LNCaP clone FGC (cell line): Measurements from ENCODE around the gene TMEM167A.

Experiments
- DNase-seq: peaks from one replicate; pipeline ENCODE4 v3.0.0-alpha.2; 2011; ENCODE audit warnings: low read depth
- H3K4me3 ChIP-seq: 2 replicates; pipeline ENCODE4 v1.5.1; 2011; ENCODE audit warnings: mild to moderate bottlenecking, low read depth, low read length, control low read depth
- TF ChIP-seq, protein P1 (sequence below): IDR thresholded peaks from 2 replicates; pipeline ENCODE4 v1.5.1; 2012; ENCODE audit warnings: mild to moderate bottlenecking; ENCODE audit not compliant: control insufficient read depth, insufficient read depth; ENCODE audit errors: extremely low read depth

TMEM167A gene

DNA sequence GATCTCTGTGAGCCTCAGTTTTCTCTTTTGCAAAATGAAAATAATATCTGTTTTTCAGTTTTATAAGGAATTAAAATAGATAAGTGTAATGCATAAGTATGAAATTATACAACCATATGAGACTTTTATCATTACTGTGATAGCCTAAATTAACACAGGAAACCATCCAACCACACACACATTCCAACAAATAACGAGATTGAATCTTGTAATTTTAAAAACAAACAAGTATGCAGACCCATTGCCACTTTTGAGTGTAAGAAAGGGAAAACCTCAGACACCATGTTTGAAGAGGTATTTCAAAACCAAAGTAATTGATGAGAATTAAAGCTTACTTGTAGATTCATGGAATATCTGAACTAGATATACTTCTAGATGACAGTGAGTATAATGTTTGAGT is 32.2 kb upstream of the TMEM167A start:
- TF ChIP-seq, protein P1, sequence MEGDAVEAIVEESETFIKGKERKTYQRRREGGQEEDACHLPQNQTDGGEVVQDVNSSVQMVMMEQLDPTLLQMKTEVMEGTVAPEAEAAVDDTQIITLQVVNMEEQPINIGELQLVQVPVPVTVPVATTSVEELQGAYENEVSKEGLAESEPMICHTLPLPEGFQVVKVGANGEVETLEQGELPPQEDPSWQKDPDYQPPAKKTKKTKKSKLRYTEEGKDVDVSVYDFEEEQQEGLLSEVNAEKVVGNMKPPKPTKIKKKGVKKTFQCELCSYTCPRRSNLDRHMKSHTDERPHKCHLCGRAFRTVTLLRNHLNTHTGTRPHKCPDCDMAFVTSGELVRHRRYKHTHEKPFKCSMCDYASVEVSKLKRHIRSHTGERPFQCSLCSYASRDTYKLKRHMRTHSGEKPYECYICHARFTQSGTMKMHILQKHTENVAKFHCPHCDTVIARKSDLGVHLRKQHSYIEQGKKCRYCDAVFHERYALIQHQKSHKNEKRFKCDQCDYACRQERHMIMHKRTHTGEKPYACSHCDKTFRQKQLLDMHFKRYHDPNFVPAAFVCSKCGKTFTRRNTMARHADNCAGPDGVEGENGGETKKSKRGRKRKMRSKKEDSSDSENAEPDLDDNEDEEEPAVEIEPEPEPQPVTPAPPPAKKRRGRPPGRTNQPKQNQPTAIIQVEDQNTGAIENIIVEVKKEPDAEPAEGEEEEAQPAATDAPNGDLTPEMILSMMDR: no peak
- no peak for DNase-seq
- H3K4me3 ChIP-seq: no peak overlapping the region

DNA sequence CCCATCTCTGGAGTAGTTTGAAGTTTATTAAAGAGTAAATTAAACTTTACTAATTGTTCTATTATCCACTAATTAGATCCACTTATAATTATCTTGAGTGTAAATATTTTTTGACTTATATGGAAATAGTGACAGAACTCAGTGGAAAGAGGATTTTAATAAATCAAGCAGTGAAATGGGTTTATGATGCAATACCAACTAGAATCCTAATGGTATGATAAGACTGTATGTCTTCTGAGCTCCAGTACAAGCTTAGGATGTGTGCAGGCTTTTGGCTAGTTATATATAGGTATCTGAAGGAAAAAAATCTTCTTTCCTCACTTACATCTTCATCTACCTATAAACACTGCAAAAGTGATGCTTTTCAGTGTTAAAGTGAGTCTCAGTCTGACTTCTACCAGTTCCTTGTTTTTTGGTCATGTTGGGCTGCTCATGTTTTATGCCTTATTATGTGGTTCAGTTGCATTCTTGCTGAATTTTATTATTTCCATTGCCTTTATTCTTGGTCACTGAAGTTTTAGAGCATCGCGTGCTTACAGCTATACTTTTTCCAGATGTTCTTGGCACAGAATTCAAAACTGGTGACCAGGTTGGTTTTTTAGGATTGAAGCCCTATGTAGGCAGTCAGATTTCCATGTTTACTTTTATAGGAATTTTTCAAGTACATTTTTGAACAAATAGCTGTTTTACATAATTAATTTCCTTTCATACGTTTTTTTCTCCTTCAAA is 30.7 kb upstream of the TMEM167A start:
- no peak for DNase-seq
- H3K4me3 ChIP-seq: no peak overlapping the region
- TF ChIP-seq, protein P1: no peak

DNA sequence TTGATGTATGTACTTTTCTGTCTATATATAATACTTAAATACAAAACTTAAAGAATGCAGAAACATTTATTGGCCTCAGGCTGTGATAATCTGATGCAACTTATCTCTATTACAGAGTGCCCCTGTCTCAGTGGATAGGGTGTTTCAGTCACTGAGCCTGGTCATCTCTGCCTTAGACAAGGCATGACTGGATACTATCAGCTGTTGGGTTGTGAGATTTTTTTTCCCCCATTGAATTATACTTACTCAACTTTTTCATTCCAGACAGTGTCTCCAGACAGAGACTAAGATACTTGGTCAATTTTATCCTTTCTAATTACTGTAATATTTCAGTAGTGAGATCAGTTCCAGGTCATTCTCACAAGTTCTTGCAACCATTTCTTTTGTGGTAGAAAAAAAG is 26.8 kb upstream of the TMEM167A start:
- DNase-seq: no peak
- no peak overlapping the region for H3K4me3 ChIP-seq
- TF ChIP-seq, protein P1: no peak

DNA sequence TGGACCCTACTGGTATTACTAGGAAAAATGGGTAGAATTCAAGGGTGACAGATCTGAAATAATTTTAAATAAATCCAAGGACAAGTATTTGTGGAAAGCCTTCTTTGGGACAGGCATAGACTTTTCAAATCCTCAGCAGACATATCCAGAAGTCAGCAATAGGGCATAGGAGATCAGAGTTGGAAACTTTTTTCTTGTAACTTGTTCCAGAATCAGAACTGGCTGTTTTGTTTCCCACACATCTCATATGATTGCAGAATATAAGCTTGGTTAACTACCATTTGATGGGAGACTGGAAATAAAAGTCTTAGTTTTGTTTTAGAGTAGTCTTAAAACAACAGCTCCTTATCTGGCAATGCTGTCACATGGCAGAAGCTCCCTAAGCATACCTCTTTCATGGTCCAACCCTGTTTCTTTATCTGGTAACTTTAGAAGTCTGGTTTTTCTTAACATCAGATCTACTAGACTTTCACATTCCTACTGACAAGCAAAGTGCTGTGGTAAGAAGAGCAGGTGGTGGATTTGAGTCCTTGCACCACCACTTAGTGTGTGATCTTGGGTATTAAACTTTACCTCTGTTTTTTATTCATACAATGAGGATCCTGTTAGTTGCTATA is 25.3 kb upstream of the TMEM167A start:
- TF ChIP-seq, protein P1: no peak
- no peak overlapping the region for H3K4me3 ChIP-seq
- DNase-seq: no peak

DNA sequence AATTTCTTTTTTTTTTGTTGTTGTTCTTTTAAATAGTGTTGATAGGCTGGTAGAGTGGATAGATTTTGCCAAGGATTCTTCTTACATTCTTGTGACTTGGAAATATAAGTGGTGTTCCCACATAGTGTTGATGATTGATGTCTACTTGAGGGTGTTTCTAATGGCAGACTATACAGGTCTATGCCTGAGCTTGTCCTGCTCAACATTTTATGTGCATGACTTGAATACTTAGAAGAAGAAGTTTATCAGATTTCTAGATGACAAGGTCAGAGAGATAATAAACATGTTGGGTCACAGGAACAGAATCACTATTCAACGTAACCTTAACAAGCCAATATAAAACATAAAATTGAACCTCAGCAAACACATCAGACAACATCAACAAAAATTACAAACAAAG is 24.3 kb upstream of the TMEM167A start:
- TF ChIP-seq, protein P1: no peak
- no peak for DNase-seq
- no peak overlapping the region for H3K4me3 ChIP-seq

DNA sequence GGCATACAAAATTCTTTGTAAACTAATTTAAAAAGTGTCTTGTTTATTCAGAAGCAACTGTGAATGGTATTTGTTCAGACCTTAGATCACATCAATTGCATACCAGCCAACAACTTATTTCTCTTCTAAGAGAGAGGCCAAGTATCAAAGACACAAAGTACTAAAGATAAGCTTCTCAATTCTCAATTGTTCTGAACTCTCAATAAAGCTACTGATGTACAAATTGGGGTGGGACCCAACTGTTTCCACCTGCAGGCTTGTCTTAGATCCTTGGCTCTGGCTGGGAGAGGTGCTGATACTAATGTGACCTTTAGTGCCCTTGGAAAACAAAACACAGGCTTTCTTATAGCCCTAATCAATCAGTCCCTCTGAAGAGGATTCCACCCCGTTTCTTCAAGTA is 22.3 kb upstream of the TMEM167A start:
- TF ChIP-seq, protein P1: no peak
- DNase-seq: no peak
- no peak overlapping the region for H3K4me3 ChIP-seq
